ENCODE data around the gene CIP2A.

GRCh38 chr3:108546247-108546646 is 43.0 kb downstream of the CIP2A start:
- TF ChIP-seq CTCF (IDR thresholded peaks at IDR 0.05) (no peak), POLR2A (IDR thresholded peaks at IDR 0.05; ENCODE audit: low read depth) (no peak), POLR2AphosphoS5 (IDR thresholded peaks at IDR 0.05) (no peak)
